OCI-LY3 (cell line): ENCODE results near the gene BICD2.

Experiments used
- CTCF ChIP-seq: fragments of 200-600, 300-600 bp; sonication (generic); IDR thresholded peaks from 2 replicates; pipeline ENCODE4 v1.5.1; 2014; ENCODE audit warnings: antibody characterized with exemption, low read length, low read depth
- EZH2phosphoT487 ChIP-seq: fragments of 200-600 bp; shearing (Covaris generic); IDR thresholded peaks from 2 replicates; pipeline ENCODE4 v1.6.1; 2018; ENCODE audit warnings: antibody characterized with exemption, mixed run types, low read depth

- no peak for TF ChIP-seq CTCF
- no peak for TF ChIP-seq EZH2phosphoT487
These were observed 17.3 kb upstream of the BICD2 start for GRCh38 chr9:92781899-92782298.
